HL-60/S4 treated with retinoic acid at 250 ng/mL for 4 days and 3 days (cell line): ENCODE data around the gene LPCAT1.

Source experiments
- in situ Hi-C: fragments of 300-500 bp; cut with MboI; formaldehyde crosslinking; loops from 2 replicates; pipeline ENCODE4 v1.7.0; 2022; ENCODE audit warnings: low sequenced_read_pairs

LPCAT1 gene

GRCh38 chr5:1446602-1447343 is 77.0 kb downstream of the LPCAT1 start:
- in situ Hi-C loops, result no loop called here

- in situ Hi-C loops, result no loop called here
These were observed 77.8 kb downstream of the LPCAT1 start for GRCh38 chr5:1445689-1446601.

GRCh38 chr5:1445313-1445688 is 78.5 kb downstream of the LPCAT1 start, which contains the start of gene SLC6A3:
TSS of gene SLC6A3 (minus strand) at chr5:1445440. CDS start at chr5:1443197, 2,243 bp downstream.
- in situ Hi-C loops, result no loop called here

- in situ Hi-C loops, result no loop called here
These were observed 79.2 kb downstream of the LPCAT1 start for GRCh38 chr5:1444361-1445189.

GRCh38 chr5:1443991-1444360 is 79.8 kb downstream of the LPCAT1 start:
- in situ Hi-C loops, result no loop called here

GRCh38 chr5:1443171-1443570 is 80.6 kb downstream of the LPCAT1 start:
- in situ Hi-C loops, result no loop called here

- in situ Hi-C loops, result no loop called here
These were observed 81.3 kb downstream of the LPCAT1 start for GRCh38 chr5:1442222-1443145.

GRCh38 chr5:1441166-1441865 is 82.4 kb downstream of the LPCAT1 start:
- in situ Hi-C loops, result no loop called here

GRCh38 chr5:1440098-1440493 is 83.7 kb downstream of the LPCAT1 start:
- in situ Hi-C loops, result no loop called here

- in situ Hi-C loops, result no loop called here
These were observed 84.2 kb downstream of the LPCAT1 start for GRCh38 chr5:1439388-1440097.

- in situ Hi-C loops, result no loop called here
These were observed 84.9 kb downstream of the LPCAT1 start for GRCh38 chr5:1438871-1439270.

- in situ Hi-C loops, result no loop called here
These were observed 85.7 kb downstream of the LPCAT1 start for GRCh38 chr5:1437876-1438559.

- in situ Hi-C loops, result no loop called here
These were observed 86.4 kb downstream of the LPCAT1 start for GRCh38 chr5:1437226-1437829.

- in situ Hi-C loops, result no loop called here
These were observed 87.1 kb downstream of the LPCAT1 start for GRCh38 chr5:1436681-1437080.

- in situ Hi-C loops, result no loop called here
These were observed 87.7 kb downstream of the LPCAT1 start for GRCh38 chr5:1436036-1436435.

GRCh38 chr5:1435369-1435768 is 88.4 kb downstream of the LPCAT1 start:
- in situ Hi-C loops, result no loop called here

- in situ Hi-C loops, result no loop called here
These were observed 91.5 kb downstream of the LPCAT1 start for GRCh38 chr5:1432296-1432695.

GRCh38 chr5:1431896-1432295 is 91.9 kb downstream of the LPCAT1 start:
- in situ Hi-C loops, result no loop called here
